WTC11 (cell line): Measurements from ENCODE around the gene DCLK2. TPM values are rescaled to one million over a fixed set of nuclear protein-coding genes. Genes with fewer than 3 reads are reported as not detected.

Experiments
- ATAC-seq: fragments of 200-7000 bp; cut with Tn5 transposase; 2 replicates; pipeline ENCODE4 v1.10.0; 2021; ENCODE audit warnings: mild to moderate bottlenecking, moderate library complexity
- CTCF ChIA-PET: fragments of 300-600 bp; sonication (Branson Sonifier 250); formaldehyde crosslinking; loops from one replicate; lab custom pipeline; 2021; ENCODE audit warnings: antibody characterized with exemption; lab: Charles Lee
- POLR2A ChIA-PET: fragments of 350-600 bp; sonication (Branson Sonifier 250); formaldehyde crosslinking; loops from one replicate; lab custom pipeline; 2021; ENCODE audit warnings: antibody characterized with exemption; lab: Charles Lee
- DNase-seq: peaks from one replicate; pipeline ENCODE4 v3.0.0; 2021; ENCODE audit warnings: low spot score
- H3K27ac Mint-ChIP-seq: 2 replicates; pipeline ENCODE4 v1.8.0; 2021; ENCODE audit warnings: mixed read lengths
- H3K27me3 Mint-ChIP-seq: 2 replicates; pipeline ENCODE4 v1.8.0; 2021; ENCODE audit warnings: low read depth, mild to moderate bottlenecking, moderate library complexity, mixed read lengths
- H3K36me3 Mint-ChIP-seq: 2 replicates; pipeline ENCODE4 v1.8.0; 2021; ENCODE audit warnings: mixed read lengths
- H3K4me1 Mint-ChIP-seq: 2 replicates; pipeline ENCODE4 v1.8.0; 2022; ENCODE audit warnings: mixed read lengths
- H3K4me3 Mint-ChIP-seq: 2 replicates; pipeline ENCODE4 v1.8.0; 2021; ENCODE audit warnings: mild to moderate bottlenecking, moderate library complexity, mixed read lengths
- H3K9me3 Mint-ChIP-seq: 2 replicates; pipeline ENCODE4 v1.8.0; 2021; ENCODE audit warnings: mixed read lengths
- ATF1 ChIP-seq: sonication (generic); formaldehyde crosslinking; IDR thresholded peaks from 2 replicates; pipeline ENCODE4 v1.8.1; 2023; ENCODE audit warnings: mild to moderate bottlenecking, moderate library complexity, missing genetic modification reagents
- ETV6 ChIP-seq: sonication (generic); formaldehyde crosslinking; IDR thresholded peaks from 2 replicates; pipeline ENCODE4 v1.8.1; 2022; ENCODE audit warnings: mild to moderate bottlenecking, missing genetic modification reagents
- FOXP1 ChIP-seq: sonication (generic); formaldehyde crosslinking; IDR thresholded peaks from 2 replicates; pipeline ENCODE4 v1.8.0; 2022; ENCODE audit warnings: missing genetic modification reagents, mild to moderate bottlenecking, moderate library complexity, borderline replicate concordance
- GTF2I ChIP-seq: fragments of 250-450 bp; sonication (Bioruptor Pico); conservative IDR thresholded peaks from 2 replicates; pipeline ENCODE4 v1.4.0; 2021; ENCODE audit warnings: mild to moderate bottlenecking
- IRF2 ChIP-seq: sonication (generic); formaldehyde crosslinking; IDR thresholded peaks from 2 replicates; pipeline ENCODE4 v1.8.0; 2022; ENCODE audit warnings: low read depth, missing genetic modification reagents, borderline replicate concordance
- JUN ChIP-seq: sonication (generic); formaldehyde crosslinking; IDR thresholded peaks from 2 replicates; pipeline ENCODE4 v1.8.0; 2023; ENCODE audit warnings: mild to moderate bottlenecking, missing genetic modification reagents
- NFATC4 ChIP-seq: fragments of 250-450 bp; sonication (Bioruptor Pico); IDR thresholded peaks from 2 replicates; pipeline ENCODE4 v1.9.0; 2021; ENCODE audit warnings: mild to moderate bottlenecking
- NR3C1 ChIP-seq: sonication (generic); formaldehyde crosslinking; conservative IDR thresholded peaks from 2 replicates; pipeline ENCODE4 v1.8.1; 2023; ENCODE audit warnings: low read depth, mild to moderate bottlenecking, missing genetic modification reagents
- OVOL2 ChIP-seq: fragments of 250-450 bp; sonication (Bioruptor Pico); IDR thresholded peaks from 2 replicates; pipeline ENCODE4 v1.9.0; 2021; ENCODE audit warnings: mild to moderate bottlenecking, borderline replicate concordance
- PRRX2 ChIP-seq: fragments of 250-450 bp; sonication (Bioruptor Pico); IDR thresholded peaks from 2 replicates; pipeline ENCODE4 v1.8.0; 2021; ENCODE audit warnings: mild to moderate bottlenecking
- SMAD4 ChIP-seq: sonication (generic); formaldehyde crosslinking; IDR thresholded peaks from 2 replicates; pipeline ENCODE4 v1.8.0; 2022; ENCODE audit warnings: mild to moderate bottlenecking, missing genetic modification reagents
- ZNF138 ChIP-seq: sonication (generic); formaldehyde crosslinking; conservative IDR thresholded peaks from 2 replicates; pipeline ENCODE4 v1.8.1; 2022; ENCODE audit warnings: mild to moderate bottlenecking, moderate library complexity, missing genetic modification reagents
- ZNF232 ChIP-seq: sonication (generic); formaldehyde crosslinking; IDR thresholded peaks from 2 replicates; pipeline ENCODE4 v1.8.0; 2022; ENCODE audit warnings: mild to moderate bottlenecking, missing genetic modification reagents
- ZNF671 ChIP-seq: fragments of 250-450 bp; sonication (Bioruptor Pico); IDR thresholded peaks from 2 replicates; pipeline ENCODE4 v1.8.0; 2021; ENCODE audit warnings: mild to moderate bottlenecking
- total RNA-seq: library from RNA; stranded (reverse); gene quantifications from 3 replicates; pipeline ENCODE4 v1.2.3, GENCODE V29; 2021
- TF ChIP-seq, protein P1 (sequence below): sonication (generic); formaldehyde crosslinking; IDR thresholded peaks from 2 replicates; pipeline ENCODE4 v1.8.0; 2022; ENCODE audit warnings: missing genetic modification reagents
- TF ChIP-seq, protein P2 (sequence below): fragments of 250-450 bp; sonication (Bioruptor Pico); IDR thresholded peaks from 2 replicates; pipeline ENCODE4 v1.8.0; 2021; ENCODE audit warnings: mild to moderate bottlenecking
- TF ChIP-seq, protein P3 (sequence below): sonication (generic); formaldehyde crosslinking; IDR thresholded peaks from 2 replicates; pipeline ENCODE4 v1.8.0; 2023; ENCODE audit warnings: missing genetic modification reagents, mild to moderate bottlenecking, borderline replicate concordance
- TF ChIP-seq, protein P4 (sequence below): fragments of 200-600 bp; IDR thresholded peaks from 2 replicates; pipeline ENCODE4 v1.8.0; 2022; ENCODE audit warnings: antibody characterized with exemption
- TF ChIP-seq, protein P5 (sequence below): sonication (generic); formaldehyde crosslinking; IDR thresholded peaks from 2 replicates; pipeline ENCODE4 v1.8.1; 2022; ENCODE audit warnings: low read depth, missing genetic modification reagents, borderline replicate concordance
- TF ChIP-seq, protein P6 (sequence below): sonication (generic); formaldehyde crosslinking; IDR thresholded peaks from 2 replicates; pipeline ENCODE4 v1.8.1; 2023; ENCODE audit warnings: mild to moderate bottlenecking, missing genetic modification reagents, moderate library complexity

Gene DCLK2
- total RNA-seq, 1 experiment from 2014 or later = 0.17 TPM

DNA sequence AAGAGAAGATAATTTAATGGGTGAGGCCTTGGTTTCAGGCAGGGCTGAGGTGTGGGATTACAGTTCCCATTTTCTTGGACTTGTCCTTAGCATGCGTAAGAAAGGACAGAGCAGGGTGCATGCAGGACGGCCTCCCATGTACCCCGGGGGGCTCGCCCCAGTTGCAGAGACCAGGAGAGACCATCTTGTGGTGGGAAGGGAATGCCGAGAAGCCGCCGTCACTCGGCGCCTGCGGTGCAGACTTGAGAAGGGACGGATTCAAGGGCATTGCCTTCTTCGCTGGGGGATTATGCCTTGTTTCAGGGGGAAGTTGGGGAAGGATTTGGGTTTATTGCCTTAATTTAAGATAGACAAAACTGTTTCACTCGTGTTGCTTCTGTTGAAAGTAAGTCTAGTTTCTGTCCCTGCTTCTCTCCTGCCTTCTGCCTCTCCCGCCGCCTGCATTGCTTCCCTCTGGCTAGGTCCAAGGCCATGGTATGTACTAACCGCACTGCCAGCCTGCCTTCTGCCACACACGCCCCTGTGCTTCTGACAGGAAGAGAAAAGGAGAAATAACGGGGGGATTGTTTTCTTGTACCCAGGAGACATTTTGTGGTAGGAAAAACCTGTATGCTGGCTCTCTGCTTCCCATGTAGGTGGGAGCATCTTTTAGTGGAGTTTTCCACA, 175.9 kb downstream of the DCLK2 start (continued):
- TF ChIP-seq, protein P1, sequence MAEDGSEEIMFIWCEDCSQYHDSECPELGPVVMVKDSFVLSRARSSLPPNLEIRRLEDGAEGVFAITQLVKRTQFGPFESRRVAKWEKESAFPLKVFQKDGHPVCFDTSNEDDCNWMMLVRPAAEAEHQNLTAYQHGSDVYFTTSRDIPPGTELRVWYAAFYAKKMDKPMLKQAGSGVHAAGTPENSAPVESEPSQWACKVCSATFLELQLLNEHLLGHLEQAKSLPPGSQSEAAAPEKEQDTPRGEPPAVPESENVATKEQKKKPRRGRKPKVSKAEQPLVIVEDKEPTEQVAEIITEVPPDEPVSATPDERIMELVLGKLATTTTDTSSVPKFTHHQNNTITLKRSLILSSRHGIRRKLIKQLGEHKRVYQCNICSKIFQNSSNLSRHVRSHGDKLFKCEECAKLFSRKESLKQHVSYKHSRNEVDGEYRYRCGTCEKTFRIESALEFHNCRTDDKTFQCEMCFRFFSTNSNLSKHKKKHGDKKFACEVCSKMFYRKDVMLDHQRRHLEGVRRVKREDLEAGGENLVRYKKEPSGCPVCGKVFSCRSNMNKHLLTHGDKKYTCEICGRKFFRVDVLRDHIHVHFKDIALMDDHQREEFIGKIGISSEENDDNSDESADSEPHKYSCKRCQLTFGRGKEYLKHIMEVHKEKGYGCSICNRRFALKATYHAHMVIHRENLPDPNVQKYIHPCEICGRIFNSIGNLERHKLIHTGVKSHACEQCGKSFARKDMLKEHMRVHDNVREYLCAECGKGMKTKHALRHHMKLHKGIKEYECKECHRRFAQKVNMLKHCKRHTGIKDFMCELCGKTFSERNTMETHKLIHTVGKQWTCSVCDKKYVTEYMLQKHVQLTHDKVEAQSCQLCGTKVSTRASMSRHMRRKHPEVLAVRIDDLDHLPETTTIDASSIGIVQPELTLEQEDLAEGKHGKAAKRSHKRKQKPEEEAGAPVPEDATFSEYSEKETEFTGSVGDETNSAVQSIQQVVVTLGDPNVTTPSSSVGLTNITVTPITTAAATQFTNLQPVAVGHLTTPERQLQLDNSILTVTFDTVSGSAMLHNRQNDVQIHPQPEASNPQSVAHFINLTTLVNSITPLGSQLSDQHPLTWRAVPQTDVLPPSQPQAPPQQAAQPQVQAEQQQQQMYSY (CRISPR knock-in tag) = no peak
- TF ChIP-seq JUN (CRISPR knock-in tag) = no peak
- no peak for TF ChIP-seq ETV6 (CRISPR knock-in tag)
- TF ChIP-seq, protein P2, sequence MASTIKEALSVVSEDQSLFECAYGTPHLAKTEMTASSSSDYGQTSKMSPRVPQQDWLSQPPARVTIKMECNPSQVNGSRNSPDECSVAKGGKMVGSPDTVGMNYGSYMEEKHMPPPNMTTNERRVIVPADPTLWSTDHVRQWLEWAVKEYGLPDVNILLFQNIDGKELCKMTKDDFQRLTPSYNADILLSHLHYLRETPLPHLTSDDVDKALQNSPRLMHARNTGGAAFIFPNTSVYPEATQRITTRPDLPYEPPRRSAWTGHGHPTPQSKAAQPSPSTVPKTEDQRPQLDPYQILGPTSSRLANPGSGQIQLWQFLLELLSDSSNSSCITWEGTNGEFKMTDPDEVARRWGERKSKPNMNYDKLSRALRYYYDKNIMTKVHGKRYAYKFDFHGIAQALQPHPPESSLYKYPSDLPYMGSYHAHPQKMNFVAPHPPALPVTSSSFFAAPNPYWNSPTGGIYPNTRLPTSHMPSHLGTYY (CRISPR knock-in tag) = no peak
- TF ChIP-seq, protein P3, sequence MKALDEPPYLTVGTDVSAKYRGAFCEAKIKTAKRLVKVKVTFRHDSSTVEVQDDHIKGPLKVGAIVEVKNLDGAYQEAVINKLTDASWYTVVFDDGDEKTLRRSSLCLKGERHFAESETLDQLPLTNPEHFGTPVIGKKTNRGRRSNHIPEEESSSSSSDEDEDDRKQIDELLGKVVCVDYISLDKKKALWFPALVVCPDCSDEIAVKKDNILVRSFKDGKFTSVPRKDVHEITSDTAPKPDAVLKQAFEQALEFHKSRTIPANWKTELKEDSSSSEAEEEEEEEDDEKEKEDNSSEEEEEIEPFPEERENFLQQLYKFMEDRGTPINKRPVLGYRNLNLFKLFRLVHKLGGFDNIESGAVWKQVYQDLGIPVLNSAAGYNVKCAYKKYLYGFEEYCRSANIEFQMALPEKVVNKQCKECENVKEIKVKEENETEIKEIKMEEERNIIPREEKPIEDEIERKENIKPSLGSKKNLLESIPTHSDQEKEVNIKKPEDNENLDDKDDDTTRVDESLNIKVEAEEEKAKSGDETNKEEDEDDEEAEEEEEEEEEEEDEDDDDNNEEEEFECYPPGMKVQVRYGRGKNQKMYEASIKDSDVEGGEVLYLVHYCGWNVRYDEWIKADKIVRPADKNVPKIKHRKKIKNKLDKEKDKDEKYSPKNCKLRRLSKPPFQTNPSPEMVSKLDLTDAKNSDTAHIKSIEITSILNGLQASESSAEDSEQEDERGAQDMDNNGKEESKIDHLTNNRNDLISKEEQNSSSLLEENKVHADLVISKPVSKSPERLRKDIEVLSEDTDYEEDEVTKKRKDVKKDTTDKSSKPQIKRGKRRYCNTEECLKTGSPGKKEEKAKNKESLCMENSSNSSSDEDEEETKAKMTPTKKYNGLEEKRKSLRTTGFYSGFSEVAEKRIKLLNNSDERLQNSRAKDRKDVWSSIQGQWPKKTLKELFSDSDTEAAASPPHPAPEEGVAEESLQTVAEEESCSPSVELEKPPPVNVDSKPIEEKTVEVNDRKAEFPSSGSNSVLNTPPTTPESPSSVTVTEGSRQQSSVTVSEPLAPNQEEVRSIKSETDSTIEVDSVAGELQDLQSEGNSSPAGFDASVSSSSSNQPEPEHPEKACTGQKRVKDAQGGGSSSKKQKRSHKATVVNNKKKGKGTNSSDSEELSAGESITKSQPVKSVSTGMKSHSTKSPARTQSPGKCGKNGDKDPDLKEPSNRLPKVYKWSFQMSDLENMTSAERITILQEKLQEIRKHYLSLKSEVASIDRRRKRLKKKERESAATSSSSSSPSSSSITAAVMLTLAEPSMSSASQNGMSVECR (CRISPR knock-in tag) = no peak
- TF ChIP-seq, all 79 proteins: peak for 0

DNA sequence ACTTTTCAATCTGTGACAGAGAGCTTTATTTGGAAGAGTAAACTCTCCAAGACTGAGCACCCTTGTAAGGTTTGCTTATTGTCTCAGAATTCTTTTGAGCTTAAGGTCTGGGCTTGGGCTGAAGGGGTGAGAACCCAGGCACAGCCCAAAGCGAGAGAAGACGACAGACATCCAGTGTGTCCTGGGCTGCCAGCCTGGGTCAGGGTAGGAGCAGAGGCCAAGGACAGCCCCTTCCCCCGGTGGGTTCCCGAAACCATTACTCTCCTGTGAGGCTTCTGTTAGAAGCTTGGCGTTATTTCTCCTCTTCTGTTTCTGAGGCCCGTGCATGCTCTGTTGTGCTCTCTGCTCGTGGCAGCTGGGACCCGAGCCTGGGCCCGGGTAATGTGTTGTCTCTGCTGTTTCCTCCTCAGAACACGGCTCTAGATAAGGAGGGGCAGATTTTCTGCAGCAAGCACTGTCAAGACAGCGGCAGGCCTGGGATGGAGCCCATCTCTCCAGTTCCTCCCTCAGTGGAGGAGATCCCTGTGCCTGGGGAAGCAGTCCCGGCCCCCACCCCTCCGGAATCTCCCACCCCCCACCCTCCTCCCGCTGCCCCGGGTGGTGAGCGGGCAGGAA, 177.5 kb downstream of the DCLK2 start:
- no peak for DNase-seq
- TF ChIP-seq OVOL2 (no peak), SMAD4 (no peak), ZNF138 (CRISPR knock-in tag) (no peak), FOXP1 (no peak), ZNF671 (CRISPR knock-in tag) (no peak), ATF1 (no peak), NFATC4 (CRISPR knock-in tag) (no peak), IRF2 (no peak), GTF2I (no peak), PRRX2 (CRISPR knock-in tag) (no peak), NR3C1 (CRISPR knock-in tag) (no peak), ZNF232 (CRISPR knock-in tag) (no peak)
- TF ChIP-seq, protein P4, sequence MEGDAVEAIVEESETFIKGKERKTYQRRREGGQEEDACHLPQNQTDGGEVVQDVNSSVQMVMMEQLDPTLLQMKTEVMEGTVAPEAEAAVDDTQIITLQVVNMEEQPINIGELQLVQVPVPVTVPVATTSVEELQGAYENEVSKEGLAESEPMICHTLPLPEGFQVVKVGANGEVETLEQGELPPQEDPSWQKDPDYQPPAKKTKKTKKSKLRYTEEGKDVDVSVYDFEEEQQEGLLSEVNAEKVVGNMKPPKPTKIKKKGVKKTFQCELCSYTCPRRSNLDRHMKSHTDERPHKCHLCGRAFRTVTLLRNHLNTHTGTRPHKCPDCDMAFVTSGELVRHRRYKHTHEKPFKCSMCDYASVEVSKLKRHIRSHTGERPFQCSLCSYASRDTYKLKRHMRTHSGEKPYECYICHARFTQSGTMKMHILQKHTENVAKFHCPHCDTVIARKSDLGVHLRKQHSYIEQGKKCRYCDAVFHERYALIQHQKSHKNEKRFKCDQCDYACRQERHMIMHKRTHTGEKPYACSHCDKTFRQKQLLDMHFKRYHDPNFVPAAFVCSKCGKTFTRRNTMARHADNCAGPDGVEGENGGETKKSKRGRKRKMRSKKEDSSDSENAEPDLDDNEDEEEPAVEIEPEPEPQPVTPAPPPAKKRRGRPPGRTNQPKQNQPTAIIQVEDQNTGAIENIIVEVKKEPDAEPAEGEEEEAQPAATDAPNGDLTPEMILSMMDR = no peak
- TF ChIP-seq, protein P5, sequence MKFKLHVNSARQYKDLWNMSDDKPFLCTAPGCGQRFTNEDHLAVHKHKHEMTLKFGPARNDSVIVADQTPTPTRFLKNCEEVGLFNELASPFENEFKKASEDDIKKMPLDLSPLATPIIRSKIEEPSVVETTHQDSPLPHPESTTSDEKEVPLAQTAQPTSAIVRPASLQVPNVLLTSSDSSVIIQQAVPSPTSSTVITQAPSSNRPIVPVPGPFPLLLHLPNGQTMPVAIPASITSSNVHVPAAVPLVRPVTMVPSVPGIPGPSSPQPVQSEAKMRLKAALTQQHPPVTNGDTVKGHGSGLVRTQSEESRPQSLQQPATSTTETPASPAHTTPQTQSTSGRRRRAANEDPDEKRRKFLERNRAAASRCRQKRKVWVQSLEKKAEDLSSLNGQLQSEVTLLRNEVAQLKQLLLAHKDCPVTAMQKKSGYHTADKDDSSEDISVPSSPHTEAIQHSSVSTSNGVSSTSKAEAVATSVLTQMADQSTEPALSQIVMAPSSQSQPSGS = no peak
- TF ChIP-seq, protein P6, sequence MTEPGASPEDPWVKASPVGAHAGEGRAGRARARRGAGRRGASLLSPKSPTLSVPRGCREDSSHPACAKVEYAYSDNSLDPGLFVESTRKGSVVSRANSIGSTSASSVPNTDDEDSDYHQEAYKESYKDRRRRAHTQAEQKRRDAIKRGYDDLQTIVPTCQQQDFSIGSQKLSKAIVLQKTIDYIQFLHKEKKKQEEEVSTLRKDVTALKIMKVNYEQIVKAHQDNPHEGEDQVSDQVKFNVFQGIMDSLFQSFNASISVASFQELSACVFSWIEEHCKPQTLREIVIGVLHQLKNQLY (CRISPR knock-in tag) = no peak
- ChIA-PET POLR2A (no interaction called here), CTCF (interaction anchor here (1.0 to 1.6 kb wide), 3 partner anchors 8 to 46 kb away, joined by 3 to 5 read pairs (median 4); no protein-coding TSS in a partner anchor)
- peaks cover 40% of the 10 kb centered on the region for H3K4me1 Mint-ChIP-seq
- peaks cover 4% of the 10 kb centered on the region; the same call in 1 of the 2 replicates for H3K9me3 Mint-ChIP-seq
- H3K36me3 Mint-ChIP-seq = no peaks in the 10 kb centered on the region
- H3K27me3 Mint-ChIP-seq = no peaks in the 10 kb centered on the region; the same call in 1 of the 2 replicates
- ATAC-seq = no peak
- no peak overlapping the region for H3K4me3 Mint-ChIP-seq
- H3K27ac Mint-ChIP-seq = no peak overlapping the region
